Peyer's patch (tissue), 4 donors: ENCODE measurements around the gene GLRX2.
A peak's percentile ranks its signal among the peaks of the same experiment; 100 is the strongest.

ENCODE experiments used
- POLR2A ChIP-seq, 2 donors: fragments of 450-650 bp; IDR thresholded peaks; one replicate each; pipeline ENCODE4 v1.5.1; 2017; ENCODE audit warnings: antibody characterized with exemption in 2 of 2, mild to moderate bottlenecking in 2 of 2, moderate library complexity in 2 of 2
- TF ChIP-seq, protein P1 (sequence below), 6 experiments: fragments of 450-650 bp in 4 of 6; fragments of 200-600 bp in 2 of 6; sonication (generic) in 1 of 6; IDR thresholded peaks; one replicate each; pipeline ENCODE4 v1.5.1; 2017 to 2019; ENCODE audit warnings: antibody characterized with exemption in 6 of 6, mild to moderate bottlenecking in 3 of 6, moderate library complexity in 1 of 6

- peak; percentile 87 to 88 for TF ChIP-seq POLR2A (IDR thresholded peaks at IDR 0.05)
- TF ChIP-seq, protein P1, sequence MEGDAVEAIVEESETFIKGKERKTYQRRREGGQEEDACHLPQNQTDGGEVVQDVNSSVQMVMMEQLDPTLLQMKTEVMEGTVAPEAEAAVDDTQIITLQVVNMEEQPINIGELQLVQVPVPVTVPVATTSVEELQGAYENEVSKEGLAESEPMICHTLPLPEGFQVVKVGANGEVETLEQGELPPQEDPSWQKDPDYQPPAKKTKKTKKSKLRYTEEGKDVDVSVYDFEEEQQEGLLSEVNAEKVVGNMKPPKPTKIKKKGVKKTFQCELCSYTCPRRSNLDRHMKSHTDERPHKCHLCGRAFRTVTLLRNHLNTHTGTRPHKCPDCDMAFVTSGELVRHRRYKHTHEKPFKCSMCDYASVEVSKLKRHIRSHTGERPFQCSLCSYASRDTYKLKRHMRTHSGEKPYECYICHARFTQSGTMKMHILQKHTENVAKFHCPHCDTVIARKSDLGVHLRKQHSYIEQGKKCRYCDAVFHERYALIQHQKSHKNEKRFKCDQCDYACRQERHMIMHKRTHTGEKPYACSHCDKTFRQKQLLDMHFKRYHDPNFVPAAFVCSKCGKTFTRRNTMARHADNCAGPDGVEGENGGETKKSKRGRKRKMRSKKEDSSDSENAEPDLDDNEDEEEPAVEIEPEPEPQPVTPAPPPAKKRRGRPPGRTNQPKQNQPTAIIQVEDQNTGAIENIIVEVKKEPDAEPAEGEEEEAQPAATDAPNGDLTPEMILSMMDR (IDR thresholded peaks at IDR 0.05): peak in 2 of 6 experiments; percentile 11 to 17
Observed at GRCh38 chr1:193104907-193105820, at the start of gene GLRX2.
